SU-DHL-6 (cell line): ENCODE results near the gene HOXD11.

ENCODE experiments used
- CTCF ChIP-seq: fragments of 200-600 bp; sonication (generic); IDR thresholded peaks from one replicate; pipeline ENCODE4 v1.5.1; 2017; ENCODE audit warnings: antibody characterized with exemption, mild to moderate bottlenecking, low read length, moderate library complexity; ENCODE audit not compliant: insufficient read depth, poor library complexity, severe bottlenecking
- EZH2phosphoT487 ChIP-seq: fragments of 200-600 bp; sonication (generic), shearing (Covaris generic); conservative IDR thresholded peaks from 2 replicates; pipeline ENCODE4 v1.6.1; 2018; ENCODE audit warnings: mild to moderate bottlenecking, antibody characterized with exemption, low read length, moderate library complexity, mixed read lengths

GRCh38 chr2:176075481-176075880, 31.6 kb upstream of the HOXD11 start:
- TF ChIP-seq CTCF (no peak), EZH2phosphoT487 (no peak)
